ENCODE data around the gene TDRD1.
"Not testable (repeated sequence)": the region's sequence is repeated elsewhere in the genome, so short reads cannot be mapped to it uniquely, and the experiment has no call there.

DNA sequence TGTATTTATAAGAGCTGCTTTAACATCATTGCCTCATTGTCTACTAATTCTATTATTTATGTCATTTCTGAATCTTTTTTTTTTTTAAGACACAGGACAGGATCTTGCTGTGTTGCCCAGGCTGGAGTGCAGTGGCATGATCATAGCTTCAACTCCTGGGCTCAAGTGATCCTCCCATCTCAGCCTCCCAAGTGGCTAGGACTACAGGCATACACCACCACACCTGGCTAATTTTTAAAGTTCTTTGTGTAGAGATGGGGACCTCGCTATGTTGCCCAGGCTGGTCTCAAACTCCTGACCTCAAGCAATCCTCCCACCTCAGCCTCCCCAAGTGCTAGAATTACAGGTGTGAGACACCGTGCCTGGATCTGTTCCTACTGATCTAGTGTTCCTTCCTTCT, 38.3 kb upstream of the TDRD1 start:
- TF ChIP-seq, protein P1, sequence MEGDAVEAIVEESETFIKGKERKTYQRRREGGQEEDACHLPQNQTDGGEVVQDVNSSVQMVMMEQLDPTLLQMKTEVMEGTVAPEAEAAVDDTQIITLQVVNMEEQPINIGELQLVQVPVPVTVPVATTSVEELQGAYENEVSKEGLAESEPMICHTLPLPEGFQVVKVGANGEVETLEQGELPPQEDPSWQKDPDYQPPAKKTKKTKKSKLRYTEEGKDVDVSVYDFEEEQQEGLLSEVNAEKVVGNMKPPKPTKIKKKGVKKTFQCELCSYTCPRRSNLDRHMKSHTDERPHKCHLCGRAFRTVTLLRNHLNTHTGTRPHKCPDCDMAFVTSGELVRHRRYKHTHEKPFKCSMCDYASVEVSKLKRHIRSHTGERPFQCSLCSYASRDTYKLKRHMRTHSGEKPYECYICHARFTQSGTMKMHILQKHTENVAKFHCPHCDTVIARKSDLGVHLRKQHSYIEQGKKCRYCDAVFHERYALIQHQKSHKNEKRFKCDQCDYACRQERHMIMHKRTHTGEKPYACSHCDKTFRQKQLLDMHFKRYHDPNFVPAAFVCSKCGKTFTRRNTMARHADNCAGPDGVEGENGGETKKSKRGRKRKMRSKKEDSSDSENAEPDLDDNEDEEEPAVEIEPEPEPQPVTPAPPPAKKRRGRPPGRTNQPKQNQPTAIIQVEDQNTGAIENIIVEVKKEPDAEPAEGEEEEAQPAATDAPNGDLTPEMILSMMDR (IDR thresholded peaks at IDR 0.05) = not testable (repeated sequence)
- TF ChIP-seq POLR2A (IDR thresholded peaks at IDR 0.05) = not testable (repeated sequence)
